Dermis lymphatic vessel endothelial cell (primary cell): ENCODE measurements around the gene ATF6B. TPM values are rescaled to one million over a fixed set of nuclear protein-coding genes. Genes with fewer than 3 reads are reported as not detected.

Experiments
- total RNA-seq: library from RNA; depleted of rRNA; stranded (reverse); fragments of >200 nt; gene quantifications from 2 replicates; pipeline ENCODE4 v1.2.1, GENCODE V29; 2014

ATF6B gene
- total RNA-seq = 11.9 and 13.2 TPM in 2 replicates

DNA sequence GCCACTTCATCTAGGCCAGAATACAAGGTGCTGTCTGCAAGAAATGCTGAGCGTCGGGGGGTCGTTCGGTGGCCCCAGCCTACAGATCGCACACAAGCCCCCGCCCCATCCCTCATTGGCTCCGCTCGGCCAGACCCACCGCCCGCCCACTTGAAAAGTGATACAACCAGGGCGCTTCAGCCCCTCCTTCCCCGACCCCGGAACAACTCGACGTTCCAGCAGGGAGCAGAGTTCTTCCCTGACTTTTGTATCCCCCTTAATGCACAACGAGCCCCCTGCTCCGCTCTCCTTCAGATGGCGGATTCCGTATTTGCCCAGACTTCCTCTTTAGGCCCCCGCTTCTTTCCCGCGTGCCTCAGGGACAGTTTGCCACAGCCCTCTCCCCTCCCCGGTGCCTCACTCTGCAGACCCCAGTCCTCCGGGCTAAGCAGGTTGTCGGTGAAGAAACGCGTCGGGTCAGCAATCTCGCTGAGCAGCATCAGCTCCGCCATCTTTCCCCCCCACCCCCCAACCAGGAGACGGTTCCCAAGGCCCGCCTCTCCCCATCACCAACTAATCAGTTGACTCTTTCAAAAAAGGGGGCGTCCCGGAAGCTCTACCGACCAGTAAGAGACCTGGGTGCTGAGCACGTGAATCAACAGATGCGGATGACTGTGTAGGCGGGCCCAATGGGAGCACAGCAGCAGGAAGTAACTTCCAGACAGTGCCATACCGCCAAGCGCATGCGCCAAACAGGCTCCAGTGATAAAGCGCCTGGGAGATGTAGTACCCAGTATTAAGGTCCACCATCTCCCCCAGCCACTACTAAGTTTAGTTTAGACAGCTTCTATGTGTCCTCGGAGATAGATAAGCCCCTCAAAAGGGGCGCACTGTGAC is at the start of gene ATF6B:
ATF6B (minus strand) TSS at position 530 of the 876 bp plus-strand sequence; CDS start at position 491, 39 bp downstream.

DNA sequence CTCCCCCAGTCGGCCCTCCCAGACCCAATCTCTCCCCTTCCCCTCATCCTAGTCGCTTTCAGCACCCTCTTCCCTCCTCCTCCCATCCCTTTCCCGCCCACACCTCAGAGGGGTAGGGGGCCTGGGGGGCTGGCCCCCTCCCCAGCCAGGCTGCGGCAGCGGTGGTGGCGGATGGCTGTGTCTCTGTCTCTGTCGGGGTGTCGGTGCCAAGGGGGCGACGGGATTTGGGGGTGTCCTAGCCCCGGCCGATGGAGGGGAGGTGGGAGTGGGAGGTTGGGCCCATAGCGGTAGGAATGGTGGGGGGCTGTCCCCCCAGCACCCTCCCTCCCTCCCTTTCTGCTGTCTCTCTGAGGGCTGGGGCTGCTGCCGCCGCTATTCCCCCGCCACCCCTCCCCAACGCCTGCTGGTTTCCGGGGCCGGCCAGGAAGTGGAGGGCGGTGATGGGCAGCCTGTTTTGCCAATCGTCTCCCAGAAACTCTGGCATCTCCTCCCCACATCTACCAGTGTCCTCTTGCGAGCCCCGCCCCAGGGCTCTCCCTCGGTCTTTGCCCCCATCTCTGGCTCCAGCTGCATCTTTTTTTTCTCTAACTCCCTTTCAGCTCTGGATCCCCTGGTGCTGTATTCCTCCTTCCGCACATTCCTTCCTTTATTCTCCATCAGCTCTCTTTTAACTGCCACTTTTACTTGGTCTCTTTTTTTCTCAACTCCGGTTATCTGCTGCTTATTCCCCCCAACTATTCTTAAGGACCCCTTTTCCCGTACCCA is 47.8 kb upstream of the ATF6B start, which contains the start of gene AGPAT1:
AGPAT1 (minus strand) TSS at position 374 of the 765 bp plus-strand sequence. CDS start 4,588 bp downstream, outside the sequence.

DNA sequence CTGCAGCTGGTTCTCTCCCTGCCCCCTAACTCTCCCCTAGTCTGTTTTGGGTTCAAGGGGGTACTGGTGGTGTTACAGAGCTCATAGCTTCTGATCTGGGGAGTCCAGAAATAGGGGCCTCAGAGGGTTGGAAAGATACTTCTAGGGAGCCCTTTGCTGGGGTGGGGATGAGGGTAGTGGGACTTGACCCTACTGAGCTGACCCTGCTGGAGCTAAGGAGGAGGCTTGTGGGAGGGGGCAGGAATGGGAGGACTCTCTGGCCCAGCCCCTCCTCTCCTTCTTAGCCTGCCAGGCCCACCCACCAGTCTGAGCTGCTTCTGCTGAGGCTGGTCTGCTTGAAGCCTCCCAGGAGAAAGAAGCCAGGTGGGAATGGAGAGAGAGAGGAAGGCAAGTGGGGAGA is 36.2 kb upstream of the ATF6B start, which contains the start of gene EGFL8:
EGFL8 (plus strand) TSS at position 301 of the 400 bp plus-strand sequence. CDS start 1,571 bp downstream, outside the sequence.

DNA sequence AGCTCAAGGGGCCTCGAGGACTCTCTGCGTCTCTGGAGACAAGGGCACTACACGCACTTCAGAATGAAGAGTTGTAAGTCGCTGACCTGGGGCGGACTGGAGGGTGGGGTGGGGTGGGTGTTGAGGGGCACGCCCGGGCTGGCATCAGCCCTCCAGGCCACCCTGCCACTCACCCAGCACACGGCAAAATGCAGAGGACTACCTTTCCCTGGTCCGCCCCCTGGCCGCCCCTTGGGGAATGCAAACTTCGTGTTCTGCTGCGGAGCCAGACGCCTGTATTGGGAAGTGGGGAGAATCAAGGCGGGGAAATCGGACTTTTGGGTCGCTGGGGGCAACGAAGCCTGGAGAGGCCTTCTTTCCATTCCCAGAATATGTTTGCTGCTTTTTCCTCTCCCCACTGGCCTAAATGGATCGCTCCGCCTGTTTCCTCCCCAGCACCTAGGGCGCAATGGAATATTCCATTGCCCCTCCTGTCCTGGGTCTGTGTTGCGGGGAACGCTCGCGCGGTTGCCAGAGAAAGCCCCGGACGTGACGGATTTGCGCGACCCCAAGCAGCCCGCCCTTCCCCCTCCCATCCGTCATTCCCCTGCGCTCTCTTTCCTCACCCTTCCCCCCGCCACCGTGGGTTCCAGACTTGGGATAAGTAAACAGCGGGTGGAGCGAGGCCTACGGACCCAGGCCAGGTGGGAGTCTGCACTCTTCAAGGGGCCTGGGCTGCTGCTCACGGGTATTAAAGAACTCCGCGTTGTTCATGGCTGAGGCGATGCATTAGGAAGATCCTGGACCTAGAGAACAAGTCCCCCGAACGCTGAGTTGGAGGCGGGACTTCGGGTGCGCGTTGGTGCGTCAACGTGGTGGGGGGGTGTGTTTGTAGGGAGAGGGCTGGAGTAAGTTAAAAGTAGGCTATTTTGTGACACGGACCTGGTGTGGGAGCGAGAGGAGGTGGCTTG is 25.8 kb upstream of the ATF6B start, which contains the start of gene PPT2:
PPT2 (plus strand) TSS at position 578 of the 950 bp plus-strand sequence. CDS start 454 bp downstream, outside the sequence.

GRCh38 chr6:32151863-32152768 is 24.1 kb upstream of the ATF6B start, which contains the start of gene PRRT1:
PRRT1 (minus strand) TSS chr6:32151939; CDS start chr6:32151827, 112 bp downstream.

DNA sequence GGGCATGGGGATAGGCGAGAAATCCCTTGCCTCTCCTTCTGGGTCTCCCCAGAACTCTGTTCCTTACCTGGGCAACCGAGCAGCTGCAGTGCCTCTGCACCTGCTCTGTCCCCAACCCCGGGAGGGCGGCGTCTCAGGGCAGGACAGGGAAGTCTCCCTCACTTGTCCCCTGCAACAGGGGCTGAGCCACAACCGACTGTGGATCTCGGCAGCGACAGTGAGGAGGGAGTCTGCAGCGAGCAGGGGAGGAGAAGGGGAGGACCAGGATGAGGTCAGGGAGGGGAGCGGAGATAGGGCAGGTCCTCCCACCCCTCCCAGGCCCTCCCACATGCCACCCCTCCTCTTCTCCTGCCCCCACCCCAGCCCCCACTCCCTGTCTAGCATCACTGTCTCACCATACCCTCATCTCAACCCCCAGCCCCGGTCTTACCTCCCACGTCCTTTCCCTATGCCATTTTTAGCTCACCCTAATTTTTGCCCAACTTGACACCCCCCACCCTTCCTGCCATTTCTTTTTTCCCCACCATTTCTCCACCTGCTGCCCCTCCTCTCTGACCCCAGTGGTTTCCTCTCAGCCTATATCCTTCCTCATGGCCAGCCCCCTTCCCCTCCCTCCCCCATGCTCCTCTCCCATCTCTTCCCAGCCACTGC is 18.8 kb downstream of the ATF6B start, which contains the start of gene TNXB:
TNXB (minus strand) TSS at position 225 of the 651 bp plus-strand sequence. CDS start 11,140 bp downstream, outside the sequence.

Other genes with a start within 250 kb of the ATF6B start
- gene SLC44A4, start 249.2 kb downstream of the ATF6B start, total RNA-seq = not detected in 2 replicates
- gene EHMT2, start 230.5 kb downstream of the ATF6B start, total RNA-seq = 24.9 and 29.6 TPM in 2 replicates
- 2.4 and 2.8 TPM in 2 replicates for gene ZBTB12, start 226.2 kb downstream of the ATF6B start, total RNA-seq
- 0.17 and 0.22 TPM in 2 replicates for gene C2, start 200.5 kb downstream of the ATF6B start, total RNA-seq
- gene CFB, start 182.2 kb downstream of the ATF6B start, total RNA-seq = 0.09 and 0.22 TPM in 2 replicates
- gene NELFE, start 169.3 kb downstream of the ATF6B start, total RNA-seq = 68.1 and 76.8 TPM in 2 replicates
- 23.6 and 24.9 TPM in 2 replicates for gene SKIC2, start 169.1 kb downstream of the ATF6B start, total RNA-seq
- gene DXO, start 156.1 kb downstream of the ATF6B start, total RNA-seq = 7.3 and 8.3 TPM in 2 replicates
- gene C4A, start 146.2 kb downstream of the ATF6B start, total RNA-seq = 1.0 and 1.3 TPM in 2 replicates
- gene C4B, start 113.5 kb downstream of the ATF6B start, total RNA-seq = 1.1 and 1.3 TPM in 2 replicates
- gene CYP21A2, start 89.8 kb downstream of the ATF6B start, total RNA-seq = under 0.01 TPM in 2 replicates
- 10.1 and 17.2 TPM in 2 replicates for gene TNXB, start 18.9 kb downstream of the ATF6B start, total RNA-seq
- 6.0 and 7.4 TPM in 2 replicates for gene FKBPL, start 2.0 kb upstream of the ATF6B start, total RNA-seq
- gene PRRT1, start 23.7 kb upstream of the ATF6B start, total RNA-seq = under 0.01 TPM in 1 of 2 replicates, not detected in the other
- 53.0 and 75.2 TPM in 2 replicates for gene PPT2, start 25.9 kb upstream of the ATF6B start, total RNA-seq
- gene EGFL8, start 36.3 kb upstream of the ATF6B start, total RNA-seq = 1.3 and 2.8 TPM in 2 replicates
- 7.9 and 8.1 TPM in 2 replicates for gene AGPAT1, start 47.8 kb upstream of the ATF6B start, total RNA-seq
- gene RNF5, start 50.2 kb upstream of the ATF6B start, total RNA-seq = 46.2 and 61.2 TPM in 2 replicates
- gene AGER, start 56.0 kb upstream of the ATF6B start, total RNA-seq = 0.60 and 0.65 TPM in 2 replicates
- gene PBX2, start 62.0 kb upstream of the ATF6B start, total RNA-seq = 40.7 and 42.5 TPM in 2 replicates
- 5.9 and 7.5 TPM in 2 replicates for gene GPSM3, start 64.4 kb upstream of the ATF6B start, total RNA-seq
- gene NOTCH4, start 95.8 kb upstream of the ATF6B start, total RNA-seq = 10.6 and 18.9 TPM in 2 replicates
- not detected in 2 replicates for gene TSBP1, start 243.7 kb upstream of the ATF6B start, total RNA-seq